HT-29 (cell line): Measurements from ENCODE around the gene TRAM2. TPM values are rescaled to one million over a fixed set of nuclear protein-coding genes. Genes with fewer than 3 reads are reported as not detected.
A peak's percentile ranks its signal among the peaks of the same experiment; 100 is the strongest.

Source experiments
- DNase-seq: peaks from one replicate; pipeline ENCODE4 v3.0.0-alpha.2; 2015; ENCODE audit warnings: low spot score
- total RNA-seq: library from RNA; depleted of rRNA; stranded (reverse); fragments of >200 nt; shearing (Covaris generic); gene quantifications from 2 replicates; pipeline ENCODE4 v1.2.3, GENCODE V29; 2014

TRAM2 gene
- total RNA-seq, 1 experiment from 2014 or later = 4.1 TPM

GRCh38 chr6:52511163-52511562, 65.7 kb downstream of the TRAM2 start:
- DNase-seq = no peak

GRCh38 chr6:52510213-52510562, 66.7 kb downstream of the TRAM2 start:
- no peak for DNase-seq

GRCh38 chr6:52509281-52510212, 67.3 kb downstream of the TRAM2 start:
- DNase-seq = no peak

GRCh38 chr6:52508261-52508739, 68.6 kb downstream of the TRAM2 start:
- no peak for DNase-seq

GRCh38 chr6:52507557-52508260, 69.2 kb downstream of the TRAM2 start:
- no peak for DNase-seq

- DNase-seq = no peak
Observed at GRCh38 chr6:52506476-52506875, 70.4 kb downstream of the TRAM2 start.

- DNase-seq = no peak
Observed at GRCh38 chr6:52505726-52506409, 71.0 kb downstream of the TRAM2 start.

- DNase-seq = no peak
Observed at GRCh38 chr6:52504782-52505136, 72.1 kb downstream of the TRAM2 start.

GRCh38 chr6:52503851-52504781, 72.7 kb downstream of the TRAM2 start:
- peak; percentile 99 for DNase-seq

GRCh38 chr6:52503323-52503747, 73.5 kb downstream of the TRAM2 start:
- DNase-seq = no peak

- no peak for DNase-seq
Observed at GRCh38 chr6:52502306-52503029, 74.4 kb downstream of the TRAM2 start.

GRCh38 chr6:52500238-52501129, 76.4 kb downstream of the TRAM2 start:
- no peak for DNase-seq

GRCh38 chr6:52499681-52500236, 77.1 kb downstream of the TRAM2 start:
- no peak for DNase-seq

- DNase-seq = no peak
Observed at GRCh38 chr6:52499026-52499425, 77.8 kb downstream of the TRAM2 start.

- DNase-seq = no peak
Observed at GRCh38 chr6:52498538-52499017, 78.3 kb downstream of the TRAM2 start.

- no peak for DNase-seq
Observed at GRCh38 chr6:52497652-52498408, 79.0 kb downstream of the TRAM2 start.

- DNase-seq = no peak
Observed at GRCh38 chr6:52496631-52497030, 80.2 kb downstream of the TRAM2 start.

GRCh38 chr6:52495922-52496321, 80.9 kb downstream of the TRAM2 start:
- no peak for DNase-seq
